Lower leg skin (tissue), 3 donors: Measurements from ENCODE around the gene PPP2R5C.

Source experiments
- CTCF ChIP-seq, 3 donors: fragments of 450-650 bp; IDR thresholded peaks; one replicate each; pipeline ENCODE4 v1.5.1; 2016; ENCODE audit warnings: antibody characterized with exemption in 3 of 3, mild to moderate bottlenecking in 3 of 3, moderate library complexity in 2 of 3
- POLR2A ChIP-seq, 2 donors: fragments of 450-650 bp; IDR thresholded peaks; one replicate each; pipeline ENCODE4 v1.6.1; 2016 to 2017; ENCODE audit warnings: antibody characterized with exemption in 2 of 2, mild to moderate bottlenecking in 1 of 2, moderate library complexity in 1 of 2

- TF ChIP-seq CTCF (IDR thresholded peaks at IDR 0.05) (no peak), POLR2A (IDR thresholded peaks at IDR 0.05) (no peak)
Observed at GRCh38 chr14:101891471-101891870, 130.0 kb downstream of the PPP2R5C start.
